Measurements from ENCODE around the gene ITCH. TPM values are rescaled to one million over a fixed set of nuclear protein-coding genes. Genes with fewer than 3 reads are reported as not detected.

ITCH gene
- total and polyA plus RNA-seq, 2 of the 8 experiments (the other 6 are each of a cell fraction or from before 2014, with no cell fraction given), result 3.9 to 45.2 TPM

DNA sequence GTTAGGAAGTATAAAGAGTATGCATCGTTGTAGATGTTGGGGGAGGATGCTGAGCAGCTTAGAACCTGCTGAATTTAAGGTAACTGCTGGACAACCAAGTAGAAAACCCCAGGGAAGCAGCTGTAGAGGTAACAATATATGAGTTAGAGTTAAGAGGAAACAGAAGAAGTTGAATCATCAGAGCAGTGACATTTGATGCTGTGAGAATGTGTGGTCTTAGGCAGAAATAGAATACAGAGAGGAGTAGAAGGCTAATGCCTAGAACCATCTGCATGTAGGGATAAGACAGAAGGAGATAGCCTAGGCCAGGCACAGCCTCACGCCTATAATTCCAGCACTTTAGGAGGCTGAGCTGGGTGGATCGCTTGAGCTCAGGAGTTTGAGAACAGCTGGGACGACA is 130.6 kb downstream of the ITCH start:
- no peak overlapping the region for H2BK12ac ChIP-seq (ENCODE audit: low read depth, low read length)
- POLR2A ChIA-PET (ENCODE audit: partially characterized antibody), result no interaction called here
- H3K14ac ChIP-seq (ENCODE audit: insufficient read length), result no peak overlapping the region
- no peaks in the 10 kb centered on the region for H3K79me2 ChIP-seq (ENCODE audit: control insufficient read depth in 1 of 2, insufficient read depth in 2 of 2, low read length in 2 of 2)
- H2AFZ ChIP-seq (ENCODE audit: low read length), result no peak overlapping the region
- no peak overlapping the region for H4K91ac ChIP-seq (replicated peaks; ENCODE audit: insufficient read length, low read length)
- H3K27me3 ChIP-seq (replicated peaks in 1 of 4; ENCODE audit: control insufficient read depth in 3 of 4, extremely low read depth in 1 of 4, insufficient read depth in 3 of 4, low read length in 3 of 4), result no peaks in the 10 kb centered on the region
- CTCF ChIA-PET (ENCODE audit: partially characterized antibody), result interaction anchor here (1.2 kb wide), 1 partner anchor 182 kb away, joined by 3 read pairs; no protein-coding TSS in a partner anchor
- no peak for DNase-seq (ENCODE audit: low read depth in 1 of 2, low spot score in 2 of 2)
- no peak overlapping the region for H2AK5ac ChIP-seq (ENCODE audit: low read depth, low read length)
- H2BK15ac ChIP-seq (ENCODE audit: low read length), result no peak overlapping the region
- FAIRE-seq, result no peak
- WGBS, 2 experiments (ENCODE audit: extremely low coverage in 1 of 2, insufficient coverage in 1 of 2, insufficient read length in 1 of 2, insufficient replicate concordance in 2 of 2, low coverage in 1 of 2, low lambda C conversion rate in 2 of 2, missing lambda C conversion rate in 1 of 2), result 78% methylated on average over 4 of the region's 4 CpGs; no CpG with 5 or more reads in 1 of the 2 experiments
- H3K23me2 ChIP-seq (ENCODE audit: low read depth, low read length), result no peaks in the 10 kb centered on the region
- peaks cover 0 to 4% of the 10 kb centered on the region in 2 experiments for H4K20me1 ChIP-seq (replicated peaks in 1 of 2; ENCODE audit: control insufficient read depth in 1 of 2, insufficient read depth in 2 of 2, low read length in 2 of 2)
- peak overlapping the region; percentile 39 for H3K56ac ChIP-seq (replicated peaks; ENCODE audit: insufficient read length, low read depth, low read length)
- H2BK120ac ChIP-seq (replicated peaks; ENCODE audit: low read depth, low read length), result no peak overlapping the region
- no peaks in the 10 kb centered on the region for H3K79me1 ChIP-seq (ENCODE audit: low read depth, low read length)
- no peak overlapping the region for H4K8ac ChIP-seq (ENCODE audit: extremely low read depth, insufficient read depth, low read length)
- H3K4ac ChIP-seq (replicated peaks; ENCODE audit: insufficient read length, low read depth, low read length), result no peak overlapping the region
- peaks cover 6 to 45% (median 18%) of the 10 kb centered on the region in 4 experiments; a peak in 7 of 8 replicates for H3K36me3 ChIP-seq (ENCODE audit: control insufficient read depth in 2 of 4, insufficient read depth in 4 of 4, low read length in 3 of 4)
- H3K9ac ChIP-seq (replicated peaks in 1 of 4; ENCODE audit: extremely low read depth in 1 of 4, low read depth in 3 of 4, low read length in 3 of 4), result no peak overlapping the region
- no peaks in the 10 kb centered on the region for H3K4me1 ChIP-seq (replicated peaks in 1 of 4; ENCODE audit: control insufficient read depth in 3 of 4, insufficient read depth in 4 of 4, low read length in 3 of 4)
- no peak overlapping the region for H3K4me3 ChIP-seq (ENCODE audit: extremely low read depth in 1 of 4, insufficient read depth in 2 of 4, low read depth in 3 of 4, low read length in 4 of 4)
- H4K5ac ChIP-seq (ENCODE audit: insufficient read length, low read depth, low read length), result no peak overlapping the region
- no peak overlapping the region for H3K23ac ChIP-seq (ENCODE audit: insufficient read length)
- H2BK5ac ChIP-seq (ENCODE audit: low read depth, low read length), result no peak overlapping the region
- H3K4me2 ChIP-seq (ENCODE audit: insufficient read depth in 1 of 2, low read depth in 2 of 2, low read length in 2 of 2), result no peak overlapping the region
- H3K27ac ChIP-seq (ENCODE audit: low read depth, low read length), result no peak overlapping the region
- no peak overlapping the region for H3K18ac ChIP-seq (ENCODE audit: extremely low read depth, low read length)
- H2BK20ac ChIP-seq (ENCODE audit: low read length), result no peak overlapping the region
- H3K9me3 ChIP-seq (ENCODE audit: insufficient read depth in 2 of 2, low read depth in 1 of 2, low read length in 1 of 2), result no peaks in the 10 kb centered on the region
- TF ChIP-seq POLR2AphosphoS5 (IDR thresholded peaks at IDR 0.05; ENCODE audit: low read depth, low read length) (no peak), CHD2 (IDR thresholded peaks at IDR 0.05; ENCODE audit: low read length) (no peak)
- TF ChIP-seq, protein P1, sequence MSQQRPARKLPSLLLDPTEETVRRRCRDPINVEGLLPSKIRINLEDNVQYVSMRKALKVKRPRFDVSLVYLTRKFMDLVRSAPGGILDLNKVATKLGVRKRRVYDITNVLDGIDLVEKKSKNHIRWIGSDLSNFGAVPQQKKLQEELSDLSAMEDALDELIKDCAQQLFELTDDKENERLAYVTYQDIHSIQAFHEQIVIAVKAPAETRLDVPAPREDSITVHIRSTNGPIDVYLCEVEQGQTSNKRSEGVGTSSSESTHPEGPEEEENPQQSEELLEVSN (IDR thresholded peaks at IDR 0.05), result no peak
